IMR-90 (cell line): ENCODE results near the gene SLC7A6OS. TPM values are rescaled to one million over a fixed set of nuclear protein-coding genes. Genes with fewer than 3 reads are reported as not detected.

ENCODE experiments used
- ATAC-seq: fragments of 200-7000 bp; cut with Tn5 transposase; 2 replicates; pipeline ENCODE4 v1.9.1; 2020; ENCODE audit warnings: low read depth, mild to moderate bottlenecking, moderate library complexity
- BruUV-seq: library from RNA; stranded (reverse); fragments of 400-500 nt; replicated peaks from 2 replicates; lab custom pipeline; 2021; lab: Mats Ljungman, UMichigan
- CTCF ChIA-PET: fragments of 300-600 bp; formaldehyde crosslinking; extraction: SDS; loops from one replicate; lab custom pipeline; 2021; ENCODE audit warnings: antibody characterized with exemption; lab: Yijun Ruan, JAX
- POLR2A ChIA-PET: fragments of 300-600 bp; sonication (Branson Sonifier 250); formaldehyde crosslinking; loops from one replicate; lab custom pipeline; 2022; ENCODE audit warnings: antibody characterized with exemption; ENCODE audit not compliant: unreplicated experiment; lab: Charles Lee
- DNase-seq: peaks from one replicate; pipeline ENCODE4 v3.0.0; 2013
- H2AFZ ChIP-seq: replicated peaks from 2 replicates; pipeline ENCODE3; 2013; ENCODE audit warnings: low read length, mild to moderate bottlenecking; ENCODE audit not compliant: poor library complexity
- H2AK5ac ChIP-seq: 2 replicates; pipeline ENCODE4 v1.6.1; 2013; ENCODE audit warnings: low read depth, low read length, inconsistent platforms
- H2AK9ac ChIP-seq: replicated peaks from 2 replicates; pipeline ENCODE3; 2013; ENCODE audit warnings: mild to moderate bottlenecking, low read depth, low read length, moderate library complexity; ENCODE audit not compliant: poor library complexity
- H2BK120ac ChIP-seq: 2 replicates; pipeline ENCODE4 v1.6.1; 2013; ENCODE audit warnings: low read depth, low read length, inconsistent platforms
- H2BK15ac ChIP-seq: 3 replicates; pipeline ENCODE4 v1.6.1; 2013; ENCODE audit warnings: low read depth, low read length, inconsistent platforms
- H2BK20ac ChIP-seq: 2 replicates; pipeline ENCODE4 v1.6.1; 2013; ENCODE audit warnings: low read depth, mild to moderate bottlenecking, inconsistent platforms, low read length, moderate library complexity
- H2BK5ac ChIP-seq: 2 replicates; pipeline ENCODE4 v1.6.1; 2013; ENCODE audit warnings: mild to moderate bottlenecking, low read depth, low read length, inconsistent platforms; ENCODE audit not compliant: poor library complexity, severe bottlenecking
- H3K14ac ChIP-seq: replicated peaks from 2 replicates; pipeline ENCODE4 v1.6.1; 2013; ENCODE audit warnings: low read depth, low read length, inconsistent platforms
- H3K18ac ChIP-seq: 2 replicates; pipeline ENCODE4 v1.6.1; 2013; ENCODE audit warnings: low read depth, low read length, control low read depth
- H3K23ac ChIP-seq: 2 replicates; pipeline ENCODE4 v1.6.1; 2013; ENCODE audit warnings: low read depth, low read length, inconsistent platforms
- H3K27ac ChIP-seq: 2 replicates; pipeline ENCODE4 v1.5.1; 2013; ENCODE audit warnings: mild to moderate bottlenecking, control low read depth, low read length; ENCODE audit not compliant: insufficient read depth
- H3K27me3 ChIP-seq: 2 replicates; pipeline ENCODE4 v1.6.1; 2013; ENCODE audit warnings: low read length; ENCODE audit not compliant: control insufficient read depth, insufficient read depth
- H3K36me3 ChIP-seq: 2 replicates; pipeline ENCODE4 v1.6.1; 2013; ENCODE audit warnings: low read length, mixed read lengths; ENCODE audit not compliant: control insufficient read depth, insufficient read depth
- H3K4ac ChIP-seq: 2 replicates; pipeline ENCODE4 v1.6.1; 2013; ENCODE audit warnings: low read depth, low read length, inconsistent platforms
- H3K4me1 ChIP-seq: 2 replicates; pipeline ENCODE4 v1.6.1; 2013; ENCODE audit warnings: low read length, mixed read lengths; ENCODE audit not compliant: control insufficient read depth, insufficient read depth
- H3K4me2 ChIP-seq: 2 replicates; pipeline ENCODE4 v1.6.1; 2013; ENCODE audit warnings: low read depth, mild to moderate bottlenecking, control low read depth, low read length, moderate library complexity
- H3K4me3 ChIP-seq: 2 replicates; pipeline ENCODE4 v1.5.1; 2013; ENCODE audit warnings: low read depth, mild to moderate bottlenecking, control low read depth, low read length, moderate library complexity; ENCODE audit not compliant: insufficient read depth
- H3K56ac ChIP-seq: 2 replicates; pipeline ENCODE4 v1.6.1; 2013; ENCODE audit warnings: low read length, inconsistent platforms; ENCODE audit not compliant: insufficient read depth; ENCODE audit errors: extremely low read depth
- H3K79me1 ChIP-seq, 2 experiments: 2 replicates each; pipeline ENCODE4 v1.6.1; 2013; ENCODE audit warnings: low read length in 2 of 2, inconsistent platforms in 1 of 2, low read depth in 1 of 2
- H3K9ac ChIP-seq: 2 replicates; pipeline ENCODE4 v1.6.1; 2013; ENCODE audit warnings: low read depth, low read length, control low read depth
- H3K9me1 ChIP-seq: 2 replicates; pipeline ENCODE4 v1.6.1; 2013; ENCODE audit warnings: low read length, inconsistent platforms; ENCODE audit not compliant: insufficient read depth
- H3K9me3 ChIP-seq: 2 replicates; pipeline ENCODE4 v1.6.1; 2013; ENCODE audit warnings: low read length; ENCODE audit not compliant: control insufficient read depth, insufficient read depth
- H4K20me1 ChIP-seq: 2 replicates; pipeline ENCODE4 v1.6.1; 2013; ENCODE audit warnings: low read length, inconsistent platforms; ENCODE audit not compliant: insufficient read depth
- H4K5ac ChIP-seq: 2 replicates; pipeline ENCODE4 v1.6.1; 2013; ENCODE audit warnings: mild to moderate bottlenecking, low read depth, low read length, control low read depth
- H4K8ac ChIP-seq, 2 experiments: 2 replicates each; pipeline ENCODE4 v1.6.1; 2013; ENCODE audit warnings: low read depth in 2 of 2, low read length in 2 of 2, control low read depth in 1 of 2, inconsistent platforms in 1 of 2
- H4K91ac ChIP-seq: 2 replicates; pipeline ENCODE4 v1.6.1; 2013; ENCODE audit warnings: low read depth, low read length, inconsistent platforms; ENCODE audit not compliant: insufficient read depth
- MAFK ChIP-seq: IDR thresholded peaks from 2 replicates; pipeline ENCODE4 v1.6.1; 2012; ENCODE audit warnings: low read depth, low read length, improper control_type of control experiment
- MAZ ChIP-seq: IDR thresholded peaks from 2 replicates; pipeline ENCODE4 v1.6.1; 2012; ENCODE audit warnings: low read depth, mild to moderate bottlenecking, low read length, improper control_type of control experiment, moderate library complexity, borderline replicate concordance
- MXI1 ChIP-seq: IDR thresholded peaks from 2 replicates; pipeline ENCODE4 v1.6.1; 2012; ENCODE audit warnings: low read depth, mild to moderate bottlenecking, low read length, moderate library complexity, borderline replicate concordance
- RCOR1 ChIP-seq: IDR thresholded peaks from 2 replicates; pipeline ENCODE4 v1.6.1; 2012; ENCODE audit warnings: mild to moderate bottlenecking, low read length, improper control_type of control experiment; ENCODE audit not compliant: insufficient replicate concordance
- RFX5 ChIP-seq: IDR thresholded peaks from 2 replicates; pipeline ENCODE4 v1.8.0; 2012; ENCODE audit warnings: low read depth, mild to moderate bottlenecking, low read length, moderate library complexity
- WGBS, 2 experiments: methylation state at CpG; one replicate each; pipeline versions ENCODE4 v1.1.5 to v1.1.7; 2013; ENCODE audit warnings: missing lambda C conversion rate in 2 of 2; ENCODE audit not compliant: insufficient read length in 1 of 2; ENCODE audit errors: extremely low coverage in 2 of 2; 5-methylcytosine and 5-hydroxymethylcytosine counted together
- dilution Hi-C: fragments of 300-500 bp; cut with HindIII; formaldehyde crosslinking; loops from one replicate; pipeline ENCODE4 v1.14.3; 2018; ENCODE audit warnings: low sequenced_read_pairs; ENCODE audit not compliant: unreplicated experiment
- in situ Hi-C: fragments of 300-500 bp; cut with MboI; formaldehyde crosslinking; loops from 3 replicates; pipeline ENCODE4 v1.14.3; 2019; ENCODE audit warnings: low sequenced_read_pairs, inconsistent platforms, mixed read lengths
- intact Hi-C: fragments of 100-400 bp; cut with micrococcal nuclease; formaldehyde crosslinking; loops from 2 replicates; pipeline ENCODE4 v1.10.0; 2022
- polyA plus RNA-seq, 3 experiments: library from polyadenylated mRNA; depleted of rRNA; stranded (reverse); fragments of >200 nt; gene quantifications; 2 replicates each; pipeline ENCODE4 v1.2.3, GENCODE V29; 2012; ENCODE audit warnings: low replicate concordance in 1 of 3
- total RNA-seq: library from RNA; depleted of rRNA; stranded (reverse); fragments of >200 nt; gene quantifications from 2 replicates; pipeline ENCODE4 v1.2.3, GENCODE V29; 2012
- TF ChIP-seq, protein P1 (sequence below): conservative IDR thresholded peaks from 2 replicates; pipeline ENCODE4 v1.5.1; 2012; ENCODE audit warnings: mild to moderate bottlenecking, low read depth, low read length, improper control_type of control experiment
- TF ChIP-seq, protein P2 (sequence below): fragments of 150-350 bp; IDR thresholded peaks from 2 replicates; pipeline ENCODE4 v1.6.1; 2017; ENCODE audit warnings: mild to moderate bottlenecking, antibody characterized with exemption, low read length, low read depth

The SLC7A6OS gene
- total and polyA plus RNA-seq, 2 of the 4 experiments (the other 2 are of a cell fraction), result 6.8 to 8.4 TPM

DNA sequence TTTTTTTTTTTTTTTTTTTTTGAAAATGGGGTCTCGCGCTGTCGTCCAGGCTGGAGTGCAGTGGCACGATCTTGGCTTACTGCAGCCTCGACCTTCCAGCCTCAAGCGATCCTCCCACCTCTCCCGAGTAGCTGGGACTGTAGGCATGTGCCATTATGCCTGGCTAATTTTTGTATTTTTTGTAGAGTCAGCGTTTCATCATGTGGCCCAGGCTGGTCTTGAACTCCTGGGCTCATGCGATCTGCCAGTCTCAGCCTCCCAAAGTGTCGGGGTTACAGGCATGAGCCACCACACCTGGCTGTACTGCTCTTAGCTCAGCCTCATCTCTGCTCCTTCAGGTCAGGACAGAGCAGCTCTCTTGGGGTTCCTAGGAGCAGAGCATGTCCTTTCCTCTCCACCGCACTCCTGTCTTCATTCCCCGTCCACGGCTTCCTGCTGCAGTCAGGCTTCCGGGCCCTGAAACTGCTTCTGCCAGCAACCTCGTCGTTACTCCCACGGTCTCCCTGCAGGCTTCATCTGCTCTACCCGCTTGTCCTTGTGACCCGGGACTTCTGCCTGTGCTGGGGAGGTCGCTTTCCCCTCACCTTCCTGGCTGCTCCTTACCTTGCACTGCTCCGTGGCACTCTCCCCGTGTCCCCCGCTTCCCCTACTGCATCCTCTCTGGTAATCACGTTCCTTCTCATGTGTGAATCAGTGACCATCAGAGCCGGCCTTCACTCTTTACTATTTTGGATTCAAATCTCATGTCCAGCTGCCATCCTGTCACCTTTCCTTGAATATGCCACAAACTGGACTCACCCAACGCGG is 38.1 kb upstream of the SLC7A6OS start:
- Histone ChIP-seq H2BK120ac (no peak overlapping the region), H3K27ac (no peak overlapping the region), H3K79me1 (no peaks in the 10 kb centered on the region), H3K23ac (no peak overlapping the region), H2AK5ac (no peak overlapping the region), H3K4me3 (no peak overlapping the region), H3K56ac (no peak overlapping the region), H3K18ac (no peak overlapping the region), H3K36me3 (peaks cover 73% of the 10 kb centered on the region), H2BK20ac (no peak overlapping the region), H4K5ac (no peak overlapping the region), H3K4me1 (no peaks in the 10 kb centered on the region), H4K20me1 (no peaks in the 10 kb centered on the region; the same call in 1 of the 2 replicates), H3K9ac (no peak overlapping the region), H2AK9ac (no peak overlapping the region), H3K14ac (no peak overlapping the region), H2AFZ (no peak overlapping the region), H3K9me3 (no peaks in the 10 kb centered on the region), H3K27me3 (no peaks in the 10 kb centered on the region), H4K8ac (no peak overlapping the region), H4K91ac (no peak overlapping the region), H3K9me1 (peaks cover 4% of the 10 kb centered on the region; the same call in 1 of the 2 replicates), H2BK15ac (no peak overlapping the region), H2BK5ac (no peak overlapping the region), H3K4ac (no peak overlapping the region), H3K4me2 (no peak overlapping the region)
- WGBS, 2 experiments, result 98% methylated on average over 11 of the region's 27 CpGs; no CpG with 5 or more reads in 1 of the 2 experiments
- ChIA-PET CTCF (no interaction called here), POLR2A (no interaction called here)
- dilution Hi-C loops, result no loop called here
- DNase-seq, result no peak
- in situ Hi-C loops, result no loop called here
- intact Hi-C loops, result no loop called here
- no peak for TF ChIP-seq MXI1
- no peak for TF ChIP-seq RFX5
- TF ChIP-seq RCOR1, result no peak
- TF ChIP-seq, protein P1, sequence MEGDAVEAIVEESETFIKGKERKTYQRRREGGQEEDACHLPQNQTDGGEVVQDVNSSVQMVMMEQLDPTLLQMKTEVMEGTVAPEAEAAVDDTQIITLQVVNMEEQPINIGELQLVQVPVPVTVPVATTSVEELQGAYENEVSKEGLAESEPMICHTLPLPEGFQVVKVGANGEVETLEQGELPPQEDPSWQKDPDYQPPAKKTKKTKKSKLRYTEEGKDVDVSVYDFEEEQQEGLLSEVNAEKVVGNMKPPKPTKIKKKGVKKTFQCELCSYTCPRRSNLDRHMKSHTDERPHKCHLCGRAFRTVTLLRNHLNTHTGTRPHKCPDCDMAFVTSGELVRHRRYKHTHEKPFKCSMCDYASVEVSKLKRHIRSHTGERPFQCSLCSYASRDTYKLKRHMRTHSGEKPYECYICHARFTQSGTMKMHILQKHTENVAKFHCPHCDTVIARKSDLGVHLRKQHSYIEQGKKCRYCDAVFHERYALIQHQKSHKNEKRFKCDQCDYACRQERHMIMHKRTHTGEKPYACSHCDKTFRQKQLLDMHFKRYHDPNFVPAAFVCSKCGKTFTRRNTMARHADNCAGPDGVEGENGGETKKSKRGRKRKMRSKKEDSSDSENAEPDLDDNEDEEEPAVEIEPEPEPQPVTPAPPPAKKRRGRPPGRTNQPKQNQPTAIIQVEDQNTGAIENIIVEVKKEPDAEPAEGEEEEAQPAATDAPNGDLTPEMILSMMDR, result no peak
- TF ChIP-seq, protein P2, sequence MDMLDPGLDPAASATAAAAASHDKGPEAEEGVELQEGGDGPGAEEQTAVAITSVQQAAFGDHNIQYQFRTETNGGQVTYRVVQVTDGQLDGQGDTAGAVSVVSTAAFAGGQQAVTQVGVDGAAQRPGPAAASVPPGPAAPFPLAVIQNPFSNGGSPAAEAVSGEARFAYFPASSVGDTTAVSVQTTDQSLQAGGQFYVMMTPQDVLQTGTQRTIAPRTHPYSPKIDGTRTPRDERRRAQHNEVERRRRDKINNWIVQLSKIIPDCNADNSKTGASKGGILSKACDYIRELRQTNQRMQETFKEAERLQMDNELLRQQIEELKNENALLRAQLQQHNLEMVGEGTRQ, result no peak
- peak; percentile 82 for TF ChIP-seq MAFK
- no peak for TF ChIP-seq MAZ
- no TSS peak for BruUV-seq
- no peak for ATAC-seq
